HepG2 (cell line): Measurements from ENCODE around the gene COL2A1. TPM values are rescaled to one million over a fixed set of nuclear protein-coding genes. Genes with fewer than 3 reads are reported as not detected.

Experiments
- BHLHE40 ChIP-seq: IDR thresholded peaks from 2 replicates; pipeline ENCODE4 v1.6.1; 2011; ENCODE audit warnings: low read length, improper control_type of control experiment
- HDAC1 ChIP-seq: sonication (generic); formaldehyde crosslinking; IDR thresholded peaks from 2 replicates; pipeline ENCODE4 v1.5.1; 2020; ENCODE audit warnings: mild to moderate bottlenecking, missing genetic modification reagents
- HDAC2 ChIP-seq: sonication (generic); formaldehyde crosslinking; IDR thresholded peaks from 2 replicates; pipeline ENCODE4 v1.4.0; 2020; ENCODE audit warnings: missing genetic modification reagents
- HDAC6 ChIP-seq: fragments of 200-600 bp; sonication (generic); IDR thresholded peaks from 2 replicates; pipeline ENCODE4 v1.7.0; 2017; ENCODE audit warnings: mild to moderate bottlenecking, antibody characterized with exemption, low read length, low read depth
- KLF6 ChIP-seq: IDR thresholded peaks from 2 replicates; pipeline ENCODE4 v1.8.0; 2016; ENCODE audit warnings: missing biosample characterization, missing genetic modification reagents
- PPARG ChIP-seq: conservative IDR thresholded peaks from 2 replicates; pipeline ENCODE4 v1.6.1; 2016; ENCODE audit warnings: missing biosample characterization, missing genetic modification reagents
- RFXAP ChIP-seq: sonication (generic); formaldehyde crosslinking; IDR thresholded peaks from 2 replicates; pipeline ENCODE4 v1.4.0; 2020; ENCODE audit warnings: missing genetic modification reagents, borderline replicate concordance
- ZFAT ChIP-seq: sonication (generic); formaldehyde crosslinking; conservative IDR thresholded peaks from 2 replicates; pipeline ENCODE4 v1.8.1; 2023; ENCODE audit warnings: missing genetic modification reagents, inconsistent platforms
- ZMYM4 ChIP-seq: sonication (generic); formaldehyde crosslinking; IDR thresholded peaks from 2 replicates; pipeline ENCODE4 v1.8.1; 2023; ENCODE audit warnings: mild to moderate bottlenecking, missing genetic modification reagents
- ZNF121 ChIP-seq: sonication (generic); formaldehyde crosslinking; IDR thresholded peaks from 2 replicates; pipeline ENCODE4 v1.5.0; 2020; ENCODE audit warnings: mild to moderate bottlenecking, missing genetic modification reagents
- ZNF460 ChIP-seq: sonication (generic); formaldehyde crosslinking; IDR thresholded peaks from 2 replicates; pipeline ENCODE4 v1.5.1; 2020; ENCODE audit warnings: missing genetic modification reagents, mild to moderate bottlenecking, borderline replicate concordance
- ZNF891 ChIP-seq: sonication (generic); formaldehyde crosslinking; IDR thresholded peaks from 2 replicates; pipeline ENCODE4 v1.5.0; 2020; ENCODE audit warnings: mild to moderate bottlenecking, missing genetic modification reagents
- ZSCAN12 ChIP-seq: sonication (generic); formaldehyde crosslinking; IDR thresholded peaks from 2 replicates; pipeline ENCODE4 v1.9.0; 2021; ENCODE audit warnings: mild to moderate bottlenecking, missing genetic modification reagents
- polyA plus RNA-seq, 8 experiments: library from polyadenylated mRNA; depleted of rRNA in 3 of 8; stranded (reverse) in 7 of 8; unstranded in 1 of 8; fragments of >200 nt; fragmentation: Illumina TruSeq in 4 of 8; extraction: Trizol in 4 of 8; gene quantifications; 2 replicates each; pipeline versions ENCODE4 v1.2.1 to v1.2.3, GENCODE V29; 2011 to 2016; ENCODE audit warnings: low read depth in 4 of 8, missing spikeins in 1 of 8, mixed read lengths in 1 of 8; ENCODE audit not compliant: insufficient read depth in 1 of 8
- total RNA-seq, 5 experiments: library from RNA; depleted of rRNA; stranded (reverse); fragments of >200 nt; fragmentation: Illumina TruSeq; extraction: Trizol; gene quantifications; 2 replicates each; pipeline ENCODE4 v1.2.3, GENCODE V29; 2016; ENCODE audit warnings: low read depth in 1 of 5
- TF ChIP-seq, protein P1 (sequence below): sonication (generic); formaldehyde crosslinking; IDR thresholded peaks from 2 replicates; pipeline ENCODE4 v1.5.0; 2020; ENCODE audit warnings: missing genetic modification reagents
- TF ChIP-seq, protein P2 (sequence below), 2 experiments: sonication (generic) in 1 of 2; formaldehyde crosslinking in 1 of 2; IDR thresholded peaks; 2 replicates each; pipeline versions ENCODE4 v1.5.1 to v1.6.1; 2011 to 2020; ENCODE audit warnings: borderline replicate concordance in 1 of 2, low read depth in 1 of 2, low read length in 1 of 2, mild to moderate bottlenecking in 1 of 2, missing genetic modification reagents in 1 of 2, moderate library complexity in 1 of 2
- TF ChIP-seq, protein P3 (sequence below): IDR thresholded peaks from 2 replicates; pipeline ENCODE4 v1.6.1; 2016; ENCODE audit warnings: mild to moderate bottlenecking, missing biosample characterization, missing genetic modification reagents
- TF ChIP-seq, protein P4 (sequence below): sonication (generic); formaldehyde crosslinking; IDR thresholded peaks from 2 replicates; pipeline ENCODE4 v1.5.0; 2020; ENCODE audit warnings: mild to moderate bottlenecking, missing genetic modification reagents
- TF ChIP-seq, protein P5 (sequence below): sonication (generic); formaldehyde crosslinking; IDR thresholded peaks from 2 replicates; pipeline ENCODE4 v1.5.0; 2020; ENCODE audit warnings: missing genetic modification reagents
- TF ChIP-seq, protein P6 (sequence below): sonication (generic); formaldehyde crosslinking; IDR thresholded peaks from 2 replicates; pipeline ENCODE4 v1.4.0; 2020; ENCODE audit warnings: low read depth, missing genetic modification reagents

The COL2A1 gene
- total and polyA plus RNA-seq, 2 of the 13 experiments (the other 11 are each of a cell fraction or from before 2014, with no cell fraction given): 7.4 to 38.3 TPM

DNA sequence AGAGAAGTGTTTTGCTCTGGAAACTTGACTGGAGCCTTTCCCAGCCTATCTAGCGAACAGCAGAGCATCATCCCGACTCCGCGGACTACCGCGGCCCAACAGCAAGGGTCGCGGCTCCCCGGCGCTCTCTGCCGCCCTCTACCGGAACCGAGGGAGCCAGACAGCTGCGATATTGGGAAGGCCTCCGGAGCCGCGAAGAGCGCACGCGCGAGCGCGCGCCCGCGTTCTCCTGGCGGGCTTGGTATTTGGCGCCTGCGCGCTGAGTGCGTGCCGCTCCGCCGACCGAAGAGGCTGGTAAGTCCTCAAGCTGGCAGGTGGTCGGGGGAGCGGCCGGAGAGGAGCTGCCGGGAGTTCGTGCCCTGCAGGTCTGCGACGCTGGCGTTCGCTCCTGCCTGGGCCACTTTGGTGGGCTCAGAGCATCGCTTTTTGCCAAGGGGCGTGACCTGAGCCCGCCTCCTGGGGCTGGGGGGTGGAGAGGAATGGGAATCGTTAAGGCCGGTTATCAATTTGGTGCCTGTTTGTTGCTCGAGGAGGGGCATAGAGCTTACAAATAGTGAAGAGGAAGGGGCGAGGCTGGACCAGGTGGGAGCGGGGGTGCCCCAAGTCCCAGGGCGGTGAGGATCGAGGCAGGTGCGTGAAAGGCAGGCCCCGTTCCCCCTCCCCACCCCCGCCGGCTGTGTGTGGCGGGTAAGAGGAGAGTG is 40.8 kb downstream of the COL2A1 start, which contains the start of gene TMEM106C (continued):
- TF ChIP-seq ZNF121 (peak; percentile 79; the same call in 1 of the 2 replicates), ZNF460 (CRISPR knock-in tag) (no peak), HDAC2 (CRISPR knock-in tag) (peak; percentile 25), BHLHE40 (no peak), HDAC6 (no peak), PPARG (0 out of 2 replicates have a peak, but pooled peaks have one; percentile 27), ZNF891 (CRISPR knock-in tag) (no peak), ZSCAN12 (CRISPR knock-in tag) (peak; percentile 88; the same call in 1 of the 2 replicates), KLF6 (CRISPR knock-in tag) (no peak), HDAC1 (CRISPR knock-in tag) (peak; percentile 59), ZMYM4 (CRISPR knock-in tag) (peak; percentile 81), RFXAP (CRISPR knock-in tag) (peak; percentile 44; the same call in 1 of the 2 replicates), ZFAT (no peak)
- TF ChIP-seq, protein P1, sequence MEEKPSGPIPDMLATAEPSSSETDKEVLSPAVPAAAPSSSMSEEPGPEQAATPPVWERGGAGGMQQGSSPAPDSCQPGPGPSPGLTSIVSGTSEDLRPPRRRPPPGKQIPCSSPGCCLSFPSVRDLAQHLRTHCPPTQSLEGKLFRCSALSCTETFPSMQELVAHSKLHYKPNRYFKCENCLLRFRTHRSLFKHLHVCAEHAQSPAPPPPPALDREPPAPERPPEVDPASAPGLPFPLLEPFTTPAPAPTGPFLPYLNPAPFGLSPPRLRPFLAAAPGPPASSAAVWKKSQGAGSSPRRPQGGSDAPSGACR (CRISPR knock-in tag): 0 out of 2 replicates have a peak, but pooled peaks have one; percentile 60
- TF ChIP-seq, protein P2, sequence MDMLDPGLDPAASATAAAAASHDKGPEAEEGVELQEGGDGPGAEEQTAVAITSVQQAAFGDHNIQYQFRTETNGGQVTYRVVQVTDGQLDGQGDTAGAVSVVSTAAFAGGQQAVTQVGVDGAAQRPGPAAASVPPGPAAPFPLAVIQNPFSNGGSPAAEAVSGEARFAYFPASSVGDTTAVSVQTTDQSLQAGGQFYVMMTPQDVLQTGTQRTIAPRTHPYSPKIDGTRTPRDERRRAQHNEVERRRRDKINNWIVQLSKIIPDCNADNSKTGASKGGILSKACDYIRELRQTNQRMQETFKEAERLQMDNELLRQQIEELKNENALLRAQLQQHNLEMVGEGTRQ (IDR thresholded peaks at IDR 0.05; ENCODE audit: low read depth, low read length): no peak
- TF ChIP-seq, protein P2 (CRISPR knock-in tag; IDR thresholded peaks at IDR 0.05; ENCODE audit: borderline replicate concordance): no peak
- TF ChIP-seq, protein P3, sequence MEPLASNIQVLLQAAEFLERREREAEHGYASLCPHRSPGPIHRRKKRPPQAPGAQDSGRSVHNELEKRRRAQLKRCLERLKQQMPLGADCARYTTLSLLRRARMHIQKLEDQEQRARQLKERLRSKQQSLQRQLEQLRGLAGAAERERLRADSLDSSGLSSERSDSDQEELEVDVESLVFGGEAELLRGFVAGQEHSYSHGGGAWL (CRISPR knock-in tag): peak; percentile 66; the same call in 1 of the 2 replicates
- TF ChIP-seq, protein P4, sequence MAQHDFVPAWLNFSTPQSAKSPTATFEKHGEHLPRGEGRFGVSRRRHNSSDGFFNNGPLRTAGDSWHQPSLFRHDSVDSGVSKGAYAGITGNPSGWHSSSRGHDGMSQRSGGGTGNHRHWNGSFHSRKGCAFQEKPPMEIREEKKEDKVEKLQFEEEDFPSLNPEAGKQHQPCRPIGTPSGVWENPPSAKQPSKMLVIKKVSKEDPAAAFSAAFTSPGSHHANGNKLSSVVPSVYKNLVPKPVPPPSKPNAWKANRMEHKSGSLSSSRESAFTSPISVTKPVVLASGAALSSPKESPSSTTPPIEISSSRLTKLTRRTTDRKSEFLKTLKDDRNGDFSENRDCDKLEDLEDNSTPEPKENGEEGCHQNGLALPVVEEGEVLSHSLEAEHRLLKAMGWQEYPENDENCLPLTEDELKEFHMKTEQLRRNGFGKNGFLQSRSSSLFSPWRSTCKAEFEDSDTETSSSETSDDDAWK (CRISPR knock-in tag): no peak
- TF ChIP-seq, protein P5, sequence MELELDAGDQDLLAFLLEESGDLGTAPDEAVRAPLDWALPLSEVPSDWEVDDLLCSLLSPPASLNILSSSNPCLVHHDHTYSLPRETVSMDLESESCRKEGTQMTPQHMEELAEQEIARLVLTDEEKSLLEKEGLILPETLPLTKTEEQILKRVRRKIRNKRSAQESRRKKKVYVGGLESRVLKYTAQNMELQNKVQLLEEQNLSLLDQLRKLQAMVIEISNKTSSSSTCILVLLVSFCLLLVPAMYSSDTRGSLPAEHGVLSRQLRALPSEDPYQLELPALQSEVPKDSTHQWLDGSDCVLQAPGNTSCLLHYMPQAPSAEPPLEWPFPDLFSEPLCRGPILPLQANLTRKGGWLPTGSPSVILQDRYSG (CRISPR knock-in tag): 0 out of 2 replicates have a peak, but pooled peaks have one; percentile 69
- TF ChIP-seq, protein P6, sequence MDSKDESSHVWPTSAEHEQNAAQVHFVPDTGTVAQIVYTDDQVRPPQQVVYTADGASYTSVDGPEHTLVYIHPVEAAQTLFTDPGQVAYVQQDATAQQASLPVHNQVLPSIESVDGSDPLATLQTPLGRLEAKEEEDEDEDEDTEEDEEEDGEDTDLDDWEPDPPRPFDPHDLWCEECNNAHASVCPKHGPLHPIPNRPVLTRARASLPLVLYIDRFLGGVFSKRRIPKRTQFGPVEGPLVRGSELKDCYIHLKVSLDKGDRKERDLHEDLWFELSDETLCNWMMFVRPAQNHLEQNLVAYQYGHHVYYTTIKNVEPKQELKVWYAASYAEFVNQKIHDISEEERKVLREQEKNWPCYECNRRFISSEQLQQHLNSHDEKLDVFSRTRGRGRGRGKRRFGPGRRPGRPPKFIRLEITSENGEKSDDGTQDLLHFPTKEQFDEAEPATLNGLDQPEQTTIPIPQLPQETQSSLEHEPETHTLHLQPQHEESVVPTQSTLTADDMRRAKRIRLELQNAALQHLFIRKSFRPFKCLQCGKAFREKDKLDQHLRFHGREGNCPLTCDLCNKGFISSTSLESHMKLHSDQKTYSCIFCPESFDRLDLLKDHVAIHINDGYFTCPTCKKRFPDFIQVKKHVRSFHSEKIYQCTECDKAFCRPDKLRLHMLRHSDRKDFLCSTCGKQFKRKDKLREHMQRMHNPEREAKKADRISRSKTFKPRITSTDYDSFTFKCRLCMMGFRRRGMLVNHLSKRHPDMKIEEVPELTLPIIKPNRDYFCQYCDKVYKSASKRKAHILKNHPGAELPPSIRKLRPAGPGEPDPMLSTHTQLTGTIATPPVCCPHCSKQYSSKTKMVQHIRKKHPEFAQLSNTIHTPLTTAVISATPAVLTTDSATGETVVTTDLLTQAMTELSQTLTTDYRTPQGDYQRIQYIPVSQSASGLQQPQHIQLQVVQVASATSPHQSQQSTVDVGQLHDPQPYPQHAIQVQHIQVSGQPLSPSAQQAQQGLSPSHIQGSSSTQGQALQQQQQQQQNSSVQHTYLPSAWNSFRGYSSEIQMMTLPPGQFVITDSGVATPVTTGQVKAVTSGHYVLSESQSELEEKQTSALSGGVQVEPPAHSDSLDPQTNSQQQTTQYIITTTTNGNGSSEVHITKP: peak; percentile 44; the same call in 1 of the 2 replicates
